ENCODE data around the gene RBM45. TPM values are rescaled to one million over a fixed set of nuclear protein-coding genes. Genes with fewer than 3 reads are reported as not detected.

Gene RBM45
- polyA plus RNA-seq, 1 donor (not counting 4 experiments of a cell fraction or from before 2014, with no cell fraction given): 19.1 TPM

- Histone ChIP-seq H4K20me1 (ENCODE audit: control insufficient read depth, extremely low read depth, insufficient read depth, low read length) (no peaks in the 10 kb centered on the region), H2AFZ (ENCODE audit: control insufficient read depth, low read length) (peak overlapping the region; percentile 97), H3K4me3 (ENCODE audit: control insufficient read depth in 2 of 3, extremely low read depth in 1 of 3, insufficient read depth in 2 of 3, low read depth in 1 of 3, low read length in 3 of 3) (peak overlapping the region in 1 of 3 experiments; percentile 78), H3K9ac (ENCODE audit: control insufficient read depth, extremely low read depth, insufficient read depth, low read length) (no peak overlapping the region), H3K27ac (ENCODE audit: control insufficient read depth, insufficient read depth, low read length) (no peak overlapping the region), H3K9me3 (ENCODE audit: control insufficient read depth, low read depth, low read length) (no peaks in the 10 kb centered on the region), H3K4me1 (ENCODE audit: control insufficient read depth, extremely low read depth, insufficient read depth, low read length) (peaks cover 22% of the 10 kb centered on the region), H3K9me1 (ENCODE audit: control insufficient read depth, extremely low read depth, insufficient read depth, low read length) (no peaks in the 10 kb centered on the region), H3K79me2 (ENCODE audit: control insufficient read depth, insufficient read depth, low read length) (no peaks in the 10 kb centered on the region), H3K36me3 (ENCODE audit: control insufficient read depth in 2 of 2, extremely low read depth in 1 of 2, insufficient read depth in 2 of 2, low read length in 2 of 2) (no peaks in the 10 kb centered on the region), H3K4me2 (ENCODE audit: control insufficient read depth, extremely low read depth, insufficient read depth, low read depth, low read length) (peak overlapping the region; percentile 86), H3K27me3 (ENCODE audit: control insufficient read depth, extremely low read depth, insufficient read depth, low read length) (no peaks in the 10 kb centered on the region)
- DNase-seq (ENCODE audit: low read depth, low spot score): no peak
- dilution Hi-C loops (cut with MboI; ENCODE audit: extremely low pct_ligation_motif_present, low sequenced_read_pairs): no loop called here
- no peak for FAIRE-seq
- TF ChIP-seq CTCF (optimal IDR thresholded peaks at IDR 0.05 in 1 of 3, IDR thresholded peaks at IDR 0.05 in 1 of 3, conservative IDR thresholded peaks at IDR 0.05 in 1 of 3; ENCODE audit: extremely low read depth in 1 of 3, insufficient read depth in 2 of 3, low read length in 3 of 3): no peak
- no peak for TF ChIP-seq EZH2 (IDR thresholded peaks at IDR 0.05; ENCODE audit: low read length)
Observed at GRCh38 chr2:178072000-178072382, 40.2 kb upstream of the RBM45 start.

DNA sequence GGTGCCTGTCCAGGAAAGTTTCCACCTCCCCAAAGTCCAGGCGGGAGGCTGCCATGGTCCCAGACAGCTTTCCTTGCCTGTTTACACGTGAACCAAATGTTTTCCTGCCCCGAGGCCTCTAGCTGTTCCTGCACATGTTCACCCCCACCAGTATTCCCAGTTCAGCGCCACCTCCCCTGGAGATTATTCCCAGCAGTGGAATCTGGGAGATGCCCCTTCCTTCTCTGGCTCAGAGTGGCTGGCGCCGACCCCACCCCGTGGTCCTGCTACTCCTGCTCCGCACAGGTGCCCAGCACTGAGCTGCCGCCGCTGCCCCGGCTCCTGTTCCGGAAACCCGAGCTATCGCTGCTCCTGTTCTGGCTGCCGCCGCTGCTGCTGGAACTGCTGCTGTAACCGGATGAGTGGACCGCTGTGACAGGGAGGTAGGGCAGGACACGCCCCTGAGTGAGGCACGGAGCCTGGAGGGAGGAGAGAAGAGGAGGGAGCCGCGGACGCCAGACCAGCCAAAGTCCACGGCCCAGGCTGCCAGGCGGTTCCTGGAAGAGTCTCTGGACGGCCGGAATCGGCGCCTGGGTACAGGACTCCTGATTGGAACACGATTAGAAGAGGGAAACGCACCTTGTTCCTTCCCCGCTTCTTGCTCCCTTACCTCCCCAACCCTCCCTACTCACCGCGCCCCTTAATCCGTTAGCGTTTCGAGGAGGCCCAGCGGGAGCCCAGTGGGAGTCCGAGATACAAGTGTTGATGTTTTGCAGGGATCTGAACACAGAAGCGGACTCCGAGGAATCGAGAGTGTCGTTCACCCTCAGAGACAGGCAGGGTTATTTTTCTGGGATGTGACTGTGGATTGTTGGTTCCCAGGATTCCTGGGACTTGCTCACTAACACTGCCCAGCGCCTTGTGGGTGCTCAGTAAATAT is 39.6 kb upstream of the RBM45 start, which contains the start of gene PDE11A:
PDE11A (minus strand) TSS at position 395 of the 919 bp plus-strand sequence; CDS start at position 55, 340 bp downstream.
- no peaks in the 10 kb centered on the region for H3K9me3 ChIP-seq (ENCODE audit: control insufficient read depth, low read depth, low read length)
- no peaks in the 10 kb centered on the region for H3K79me2 ChIP-seq (ENCODE audit: control insufficient read depth, insufficient read depth, low read length)
- FAIRE-seq (no peak), DNase-seq (ENCODE audit: low read depth, low spot score) (peak; percentile 26)
- H3K4me3 ChIP-seq (ENCODE audit: control insufficient read depth in 2 of 3, extremely low read depth in 1 of 3, insufficient read depth in 2 of 3, low read depth in 1 of 3, low read length in 3 of 3): peak within 1 kb of the TSS; percentile 32 to 78 (median 67)
- dilution Hi-C loops (cut with MboI; ENCODE audit: extremely low pct_ligation_motif_present, low sequenced_read_pairs): no loop called here
- no peaks in the 10 kb centered on the region for H3K36me3 ChIP-seq (ENCODE audit: control insufficient read depth in 2 of 2, extremely low read depth in 1 of 2, insufficient read depth in 2 of 2, low read length in 2 of 2)
- H3K4me1 ChIP-seq (ENCODE audit: control insufficient read depth, extremely low read depth, insufficient read depth, low read length): peaks cover 22% of the 10 kb centered on the region
- TF ChIP-seq CTCF (optimal IDR thresholded peaks at IDR 0.05 in 1 of 3, IDR thresholded peaks at IDR 0.05 in 1 of 3, conservative IDR thresholded peaks at IDR 0.05 in 1 of 3; ENCODE audit: extremely low read depth in 1 of 3, insufficient read depth in 2 of 3, low read length in 3 of 3) (no peak), EZH2 (IDR thresholded peaks at IDR 0.05; ENCODE audit: low read length) (no peak)
- peak within 1 kb of the TSS; percentile 86 for H3K4me2 ChIP-seq (ENCODE audit: control insufficient read depth, extremely low read depth, insufficient read depth, low read depth, low read length)
- no peak within 1 kb of the TSS for H3K27ac ChIP-seq (ENCODE audit: control insufficient read depth, insufficient read depth, low read length)
- H3K9ac ChIP-seq (ENCODE audit: control insufficient read depth, extremely low read depth, insufficient read depth, low read length): peak within 1 kb of the TSS; percentile 61
- peak within 1 kb of the TSS; percentile 97 for H2AFZ ChIP-seq (ENCODE audit: control insufficient read depth, low read length)
- H4K20me1 ChIP-seq (ENCODE audit: control insufficient read depth, extremely low read depth, insufficient read depth, low read length): no peaks in the 10 kb centered on the region
- H3K9me1 ChIP-seq (ENCODE audit: control insufficient read depth, extremely low read depth, insufficient read depth, low read length): no peaks in the 10 kb centered on the region
- no peaks in the 10 kb centered on the region for H3K27me3 ChIP-seq (ENCODE audit: control insufficient read depth, extremely low read depth, insufficient read depth, low read length)
